ENCODE results near the gene CAPZA1. TPM values are rescaled to one million over a fixed set of nuclear protein-coding genes. Genes with fewer than 3 reads are reported as not detected.

The CAPZA1 gene
- total and polyA plus RNA-seq, 2 of the 8 experiments (the other 6 are each of a cell fraction or from before 2014, with no cell fraction given), result 48.9 to 107 TPM

DNA sequence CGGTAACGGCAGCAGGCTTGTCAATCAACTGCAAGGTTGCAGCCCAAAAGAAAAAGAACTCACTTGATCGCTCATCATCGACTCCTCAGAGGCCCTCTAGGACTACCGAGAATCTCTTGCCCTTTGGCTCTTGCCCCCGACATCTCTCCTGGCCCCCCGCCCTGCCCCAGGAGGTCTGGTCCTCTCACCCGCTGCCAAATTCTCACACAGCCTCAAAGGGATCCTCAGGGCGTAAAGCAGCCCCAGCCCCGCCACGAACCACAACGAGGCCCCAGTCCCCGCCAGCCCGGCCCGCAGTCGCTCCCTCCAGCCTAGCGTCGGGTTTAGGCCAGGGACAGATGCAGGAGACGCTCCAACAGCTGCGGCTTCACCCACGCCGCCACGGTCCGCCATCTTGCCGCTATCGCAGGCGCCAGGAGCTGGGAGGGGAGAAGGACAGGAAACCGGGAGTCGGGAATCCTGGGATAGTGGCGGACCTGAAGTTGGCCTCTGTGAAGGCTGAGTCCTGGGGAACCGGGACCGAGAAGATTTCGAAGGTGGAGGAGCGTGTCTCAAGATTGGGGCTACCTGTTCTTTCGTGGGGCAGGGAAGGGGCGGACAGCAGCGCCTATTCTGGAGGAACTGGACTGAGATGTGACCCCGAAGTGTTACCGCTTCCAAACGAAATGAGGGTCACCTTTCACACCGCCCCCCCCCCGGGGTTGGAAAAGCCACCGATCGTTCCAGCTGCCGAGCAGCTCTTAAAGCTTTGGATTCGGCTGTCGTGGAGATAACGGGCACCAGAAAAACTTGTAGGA, 713 bp upstream of the CAPZA1 start, which contains the start of gene ST7L:
Gene ST7L, minus strand, starts transcription at position 421 of the 797 bp plus-strand sequence. Its CDS starts 28 bp downstream, at position 393.
- H4K5ac ChIP-seq (ENCODE audit: insufficient read length, low read depth, low read length), result peak within 1 kb of the TSS; percentile 90
- peaks cover 0 to 10% (median under 1%) of the 10 kb centered on the region in 4 experiments; a peak in 2 of 8 replicates for H3K36me3 ChIP-seq (ENCODE audit: control insufficient read depth in 2 of 4, insufficient read depth in 4 of 4, low read length in 3 of 4)
- H2BK120ac ChIP-seq (replicated peaks; ENCODE audit: low read depth, low read length), result peak within 1 kb of the TSS; percentile 87
- H3K18ac ChIP-seq (ENCODE audit: extremely low read depth, low read length), result peak within 1 kb of the TSS; percentile 84
- H4K91ac ChIP-seq (replicated peaks; ENCODE audit: insufficient read length, low read length), result peak within 1 kb of the TSS; percentile 92
- 1% methylated on average over 48 of the region's 48 CpGs; no CpG with 5 or more reads in 1 of the 2 experiments for WGBS, 2 experiments (ENCODE audit: extremely low coverage in 1 of 2, insufficient coverage in 1 of 2, insufficient read length in 1 of 2, insufficient replicate concordance in 2 of 2, low coverage in 1 of 2, low lambda C conversion rate in 2 of 2, missing lambda C conversion rate in 1 of 2)
- H4K20me1 ChIP-seq (replicated peaks in 1 of 2; ENCODE audit: control insufficient read depth in 1 of 2, insufficient read depth in 2 of 2, low read length in 2 of 2), result peaks cover 3% of the 10 kb centered on the region in 2 experiments
- H3K4me3 ChIP-seq (ENCODE audit: extremely low read depth in 1 of 4, insufficient read depth in 2 of 4, low read depth in 3 of 4, low read length in 4 of 4), result peak within 1 kb of the TSS; percentile 84 to 98 (median 96)
- peak within 1 kb of the TSS; percentile 91 for H2BK12ac ChIP-seq (ENCODE audit: low read depth, low read length)
- H3K23me2 ChIP-seq (ENCODE audit: low read depth, low read length), result peaks cover 13% of the 10 kb centered on the region
- H2AFZ ChIP-seq (ENCODE audit: low read length), result peak within 1 kb of the TSS; percentile 73
- H3K14ac ChIP-seq (ENCODE audit: insufficient read length), result peak within 1 kb of the TSS; percentile 78
- peak within 1 kb of the TSS; percentile 97 to 99 (median 98) for H3K9ac ChIP-seq (replicated peaks in 1 of 4; ENCODE audit: extremely low read depth in 1 of 4, low read depth in 3 of 4, low read length in 3 of 4)
- H2AK5ac ChIP-seq (ENCODE audit: low read depth, low read length), result 0 out of 2 replicates have a peak within 1 kb of the TSS, but pooled peaks have one; percentile 53
- H3K23ac ChIP-seq (ENCODE audit: insufficient read length), result no peak within 1 kb of the TSS
- DNase-seq (ENCODE audit: low read depth in 1 of 2, low spot score in 2 of 2), result peak in 1 of 2 experiments; percentile 76
- peaks cover 0 to 5% (median 0%) of the 10 kb centered on the region in 4 experiments; a peak in 2 of 7 replicates for H3K4me1 ChIP-seq (replicated peaks in 1 of 4; ENCODE audit: control insufficient read depth in 3 of 4, insufficient read depth in 4 of 4, low read length in 3 of 4)
- H3K56ac ChIP-seq (replicated peaks; ENCODE audit: insufficient read length, low read depth, low read length), result peak within 1 kb of the TSS; percentile 72
- no peaks in the 10 kb centered on the region; a peak in 1 of 4 replicates for H3K9me3 ChIP-seq (ENCODE audit: insufficient read depth in 2 of 2, low read depth in 1 of 2, low read length in 1 of 2)
- no peak within 1 kb of the TSS for H2BK20ac ChIP-seq (ENCODE audit: low read length)
- H3K79me1 ChIP-seq (ENCODE audit: low read depth, low read length), result no peaks in the 10 kb centered on the region; the same call in 1 of the 2 replicates
- CTCF ChIA-PET (ENCODE audit: partially characterized antibody), result interaction anchor here (0.6 to 2.3 kb wide), 5 partner anchors 18 to 228 kb away, joined by 3 to 13 read pairs (median 4); partner anchors contain the start of gene MOV10
- no peaks in the 10 kb centered on the region for H3K27me3 ChIP-seq (replicated peaks in 1 of 4; ENCODE audit: control insufficient read depth in 3 of 4, extremely low read depth in 1 of 4, insufficient read depth in 3 of 4, low read length in 3 of 4)
- H2BK5ac ChIP-seq (ENCODE audit: low read depth, low read length), result peak within 1 kb of the TSS; percentile 96
- FAIRE-seq, result no peak
- POLR2A ChIA-PET (ENCODE audit: partially characterized antibody), result interaction anchor here (0.6 to 4.8 kb wide), 22 partner anchors 9 to 423 kb away, joined by 3 to 34 read pairs (median 4); partner anchors contain the start of genes MOV10, RHOC and WNT2B
- peak within 1 kb of the TSS; percentile 96 for H3K27ac ChIP-seq (ENCODE audit: low read depth, low read length)
- peak within 1 kb of the TSS; percentile 98 for H4K8ac ChIP-seq (ENCODE audit: extremely low read depth, insufficient read depth, low read length)
- H3K4ac ChIP-seq (replicated peaks; ENCODE audit: insufficient read length, low read depth, low read length), result peak within 1 kb of the TSS; percentile 55
- H2BK15ac ChIP-seq (ENCODE audit: low read length), result peak within 1 kb of the TSS; percentile 53
- H3K79me2 ChIP-seq (ENCODE audit: control insufficient read depth in 1 of 2, insufficient read depth in 2 of 2, low read length in 2 of 2), result peaks cover 12 to 57% of the 10 kb centered on the region in 2 experiments
- peak within 1 kb of the TSS; percentile 75 to 79 for H3K4me2 ChIP-seq (ENCODE audit: insufficient read depth in 1 of 2, low read depth in 2 of 2, low read length in 2 of 2)
- TF ChIP-seq CHD1 (IDR thresholded peaks at IDR 0.05; ENCODE audit: low read depth, low read length) (no peak), POLR2AphosphoS5 (IDR thresholded peaks at IDR 0.05; ENCODE audit: low read depth, low read length) (peak; percentile 62; the same call in 1 of the 2 replicates), SIN3A (conservative IDR thresholded peaks at IDR 0.05 in 1 of 2, IDR thresholded peaks at IDR 0.05 in 1 of 2; ENCODE audit: low read depth in 1 of 2, low read length in 2 of 2) (peak in 1 of 2 experiments; percentile 84; a peak in 3 of 4 replicates), KDM4A (IDR thresholded peaks at IDR 0.05; ENCODE audit: low read depth, low read length, severe bottlenecking) (peak; percentile 61), TAF7 (optimal IDR thresholded peaks at IDR 0.05; ENCODE audit: borderline replicate concordance, low read depth, low read length) (peak; percentile 90), NRF1 (IDR thresholded peaks at IDR 0.05; ENCODE audit: low read depth, low read length) (no peak), YY1 (IDR thresholded peaks at IDR 0.05; ENCODE audit: low read depth, low read length) (peak; percentile 96), PHF8 (conservative IDR thresholded peaks at IDR 0.05; ENCODE audit: low read depth, low read length) (peak; percentile 94), ASH2L (IDR thresholded peaks at IDR 0.05; ENCODE audit: low read length) (peak; percentile 89), CREB1 (IDR thresholded peaks at IDR 0.05) (no peak)
